ENCODE measurements around the gene C20orf204.

The C20orf204 gene

GRCh38 chr20:64039293-64040160 is 3.5 kb downstream of the C20orf204 start:
- no peak for DNase-seq (ENCODE audit: low read depth)
- H3K4me3 ChIP-seq (ENCODE audit: low read length), result peak overlapping the region; percentile 42
- TF ChIP-seq, protein P1, sequence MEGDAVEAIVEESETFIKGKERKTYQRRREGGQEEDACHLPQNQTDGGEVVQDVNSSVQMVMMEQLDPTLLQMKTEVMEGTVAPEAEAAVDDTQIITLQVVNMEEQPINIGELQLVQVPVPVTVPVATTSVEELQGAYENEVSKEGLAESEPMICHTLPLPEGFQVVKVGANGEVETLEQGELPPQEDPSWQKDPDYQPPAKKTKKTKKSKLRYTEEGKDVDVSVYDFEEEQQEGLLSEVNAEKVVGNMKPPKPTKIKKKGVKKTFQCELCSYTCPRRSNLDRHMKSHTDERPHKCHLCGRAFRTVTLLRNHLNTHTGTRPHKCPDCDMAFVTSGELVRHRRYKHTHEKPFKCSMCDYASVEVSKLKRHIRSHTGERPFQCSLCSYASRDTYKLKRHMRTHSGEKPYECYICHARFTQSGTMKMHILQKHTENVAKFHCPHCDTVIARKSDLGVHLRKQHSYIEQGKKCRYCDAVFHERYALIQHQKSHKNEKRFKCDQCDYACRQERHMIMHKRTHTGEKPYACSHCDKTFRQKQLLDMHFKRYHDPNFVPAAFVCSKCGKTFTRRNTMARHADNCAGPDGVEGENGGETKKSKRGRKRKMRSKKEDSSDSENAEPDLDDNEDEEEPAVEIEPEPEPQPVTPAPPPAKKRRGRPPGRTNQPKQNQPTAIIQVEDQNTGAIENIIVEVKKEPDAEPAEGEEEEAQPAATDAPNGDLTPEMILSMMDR (IDR thresholded peaks at IDR 0.05; ENCODE audit: insufficient read depth, low read depth, low read length, missing control alignments), result peak; percentile 1

DNA sequence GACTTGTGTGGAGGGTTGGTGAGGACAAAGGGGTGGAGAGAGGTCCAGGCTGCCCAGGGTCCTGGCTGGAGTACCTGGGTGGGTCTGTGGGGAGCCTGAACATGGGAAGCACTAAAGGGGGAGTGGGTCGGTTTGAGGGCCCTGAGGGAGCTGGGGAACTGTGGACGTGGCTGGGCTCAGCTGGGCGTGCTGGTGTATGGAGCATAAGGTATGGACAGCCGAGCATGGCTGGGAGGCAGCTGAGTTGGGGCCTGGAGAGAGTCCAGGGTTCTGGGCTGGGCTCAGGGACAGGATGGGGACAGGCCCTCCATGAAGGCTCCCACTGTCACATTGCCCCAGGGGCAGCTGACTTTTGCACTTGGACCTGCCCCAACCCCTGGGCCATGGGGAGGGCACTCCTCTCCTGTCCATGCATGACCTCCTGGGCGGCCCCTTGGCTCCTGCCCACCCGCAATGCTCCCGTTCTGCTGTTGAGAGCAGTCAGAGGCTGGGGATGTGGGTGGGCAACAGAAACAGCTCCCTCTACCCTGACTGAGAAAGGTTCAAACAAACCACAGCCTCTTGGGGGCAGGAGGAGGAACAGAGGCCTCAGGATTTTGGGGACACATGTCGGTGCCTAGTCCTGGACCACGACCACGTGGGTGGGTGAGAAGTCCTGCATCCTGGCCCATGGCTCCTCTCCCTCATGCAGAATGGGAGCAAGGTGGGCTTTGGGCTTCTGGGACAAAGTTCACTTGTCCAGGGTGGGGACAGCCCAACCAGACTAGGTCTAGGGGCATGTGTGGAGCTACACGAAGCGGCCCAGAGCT is 4.5 kb downstream of the C20orf204 start:
- H3K4me3 ChIP-seq (ENCODE audit: low read length), result no peak overlapping the region
- TF ChIP-seq, protein P1 (IDR thresholded peaks at IDR 0.05; ENCODE audit: insufficient read depth, low read depth, low read length, missing control alignments), result no peak
- no peak for DNase-seq (ENCODE audit: low read depth)

DNA sequence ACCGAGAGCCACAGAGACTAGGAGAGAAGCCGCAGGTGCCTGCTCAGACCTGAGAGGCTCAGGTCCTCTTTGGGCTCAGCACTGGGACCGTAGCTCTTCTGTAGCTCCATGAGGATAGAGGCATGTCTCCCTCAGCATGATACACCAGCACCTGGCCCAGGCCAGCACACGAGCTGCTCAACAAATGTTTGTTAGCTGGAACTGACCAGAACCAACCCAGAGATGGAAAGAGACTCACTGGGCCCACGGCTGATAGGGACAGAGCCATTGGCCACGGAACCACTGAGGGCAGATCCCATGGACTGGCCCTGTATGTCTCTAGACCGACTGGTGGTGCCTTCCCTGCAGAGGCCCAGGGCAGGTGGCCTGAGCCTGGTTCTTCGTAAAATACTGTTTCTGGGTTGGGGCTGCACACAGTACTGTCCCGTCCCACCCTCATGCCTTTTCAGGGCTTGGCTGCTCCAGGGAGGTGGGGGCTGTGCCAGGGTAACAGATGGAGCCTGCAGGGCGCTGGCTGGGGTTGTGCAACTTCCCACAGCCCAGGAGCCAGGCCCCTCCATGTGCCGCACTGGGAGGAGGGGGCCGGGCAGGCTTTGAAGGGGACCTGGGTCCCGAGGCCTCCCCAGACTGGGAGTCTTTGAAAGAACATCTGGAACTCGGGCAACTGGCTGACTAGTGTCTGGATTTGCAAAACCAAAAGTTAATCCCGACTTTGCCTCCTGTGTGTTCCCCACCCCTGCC is 5.2 kb downstream of the C20orf204 start:
- no peak for DNase-seq (ENCODE audit: low read depth)
- H3K4me3 ChIP-seq (ENCODE audit: low read length), result no peak overlapping the region
- TF ChIP-seq, protein P1 (IDR thresholded peaks at IDR 0.05; ENCODE audit: insufficient read depth, low read depth, low read length, missing control alignments), result no peak

GRCh38 chr20:64041781-64042053 is 5.7 kb downstream of the C20orf204 start:
- no peak for DNase-seq (ENCODE audit: low read depth)
- TF ChIP-seq, protein P1 (IDR thresholded peaks at IDR 0.05; ENCODE audit: insufficient read depth, low read depth, low read length, missing control alignments), result no peak
- peak overlapping the region; percentile 33 for H3K4me3 ChIP-seq (ENCODE audit: low read length)

DNA sequence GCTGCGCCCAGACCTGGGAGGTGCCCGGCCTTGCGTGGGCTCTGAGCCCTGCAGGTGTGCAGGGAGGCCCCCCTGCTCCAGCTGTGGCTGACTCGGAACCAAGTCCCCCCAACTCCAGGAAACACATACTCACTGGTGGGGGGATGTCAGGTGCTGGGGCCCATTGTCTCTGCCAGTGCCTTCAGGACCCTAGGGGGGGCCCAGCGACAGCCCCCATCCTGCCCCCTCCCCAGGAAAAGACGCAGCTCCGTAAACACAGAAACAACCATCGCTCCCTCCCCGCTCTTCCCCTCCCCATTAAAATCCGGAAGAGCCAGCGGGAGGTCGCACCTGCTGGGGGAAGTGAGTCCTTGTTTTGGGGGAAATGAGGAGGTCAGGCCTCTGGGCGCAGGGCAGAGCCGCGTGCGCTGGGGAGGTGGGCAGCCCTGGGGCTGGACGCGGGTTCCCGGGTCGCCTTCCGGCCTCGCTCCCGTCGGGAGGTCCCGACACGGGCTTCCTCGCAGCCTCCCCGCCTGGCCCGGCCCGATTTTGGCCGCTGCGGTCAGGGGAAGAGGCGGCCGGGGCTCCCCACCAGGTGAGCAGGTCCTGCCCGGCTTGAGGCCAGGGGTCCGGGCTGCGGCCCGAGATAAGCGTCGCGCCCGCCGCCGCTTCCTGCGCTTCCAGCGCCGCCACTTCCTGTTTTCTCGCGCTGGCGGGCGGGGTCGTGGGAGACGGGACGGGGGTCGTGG is 6.2 kb downstream of the C20orf204 start:
- no peak for DNase-seq (ENCODE audit: low read depth)
- peak overlapping the region; percentile 33 for H3K4me3 ChIP-seq (ENCODE audit: low read length)
- TF ChIP-seq, protein P1 (IDR thresholded peaks at IDR 0.05; ENCODE audit: insufficient read depth, low read depth, low read length, missing control alignments), result no peak

DNA sequence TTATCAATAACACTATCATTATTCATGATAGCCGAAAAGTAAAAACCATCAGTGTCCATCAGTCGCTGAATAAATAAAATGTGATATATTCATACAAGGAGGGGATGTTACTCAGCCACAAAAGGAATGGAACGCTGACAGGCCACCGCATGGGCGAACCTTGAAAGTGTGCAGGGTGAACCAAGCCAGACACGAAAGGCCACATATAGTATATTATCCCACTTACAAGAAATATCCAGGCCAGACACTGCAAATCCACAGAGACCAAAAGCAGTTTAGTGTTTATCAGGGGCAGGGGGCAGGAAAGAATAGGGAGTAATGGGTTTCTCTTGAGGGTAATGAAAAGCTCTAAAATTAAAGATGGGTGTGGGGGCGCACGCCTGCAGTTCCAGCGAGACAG is 7.8 kb downstream of the C20orf204 start:
- no peak overlapping the region for H3K4me3 ChIP-seq (ENCODE audit: low read length)
- no peak for DNase-seq (ENCODE audit: low read depth)
- TF ChIP-seq, protein P1 (IDR thresholded peaks at IDR 0.05; ENCODE audit: insufficient read depth, low read depth, low read length, missing control alignments), result no peak
